Panc1 (cell line): ENCODE results near the gene PDZD4. TPM values are rescaled to one million over a fixed set of nuclear protein-coding genes. Genes with fewer than 3 reads are reported as not detected.

ENCODE experiments used
- ATAC-seq: fragments of 200-7000 bp; cut with Tn5 transposase; 2 replicates; pipeline ENCODE4 v1.9.1; 2020; ENCODE audit warnings: mild to moderate bottlenecking, moderate library complexity
- BruUV-seq: library from RNA; stranded (reverse); fragments of 400-500 nt; replicated peaks from 2 replicates; lab custom pipeline; 2021; lab: Mats Ljungman, UMichigan
- CTCF ChIA-PET: fragments of 300-600 bp; sonication (Branson Sonifier 250); formaldehyde crosslinking; loops from one replicate; lab custom pipeline; 2022; ENCODE audit warnings: antibody characterized with exemption; lab: Charles Lee
- POLR2A ChIA-PET: fragments of 300-600 bp; sonication (Branson Sonifier 250); formaldehyde crosslinking; loops from one replicate; lab custom pipeline; 2022; ENCODE audit warnings: antibody characterized with exemption; lab: Charles Lee
- DNase-seq: peaks from one replicate; pipeline ENCODE4 v3.0.0-alpha.2; 2010; ENCODE audit warnings: low read depth, low spot score
- H3K27ac ChIP-seq: 2 replicates; pipeline ENCODE4 v1.5.1; 2011; ENCODE audit warnings: mild to moderate bottlenecking, low read length, inconsistent platforms
- H3K27me3 ChIP-seq: fragments of 200-500 bp; sonication (Bioruptor generic); 2 replicates; pipeline ENCODE4 v1.6.0; 2014; ENCODE audit warnings: low read length, inconsistent platforms; ENCODE audit not compliant: control insufficient read depth, insufficient read depth
- H3K36me3 ChIP-seq: fragments of 200-500 bp; sonication (Bioruptor generic); 2 replicates; pipeline ENCODE4 v1.5.1; 2014; ENCODE audit warnings: inconsistent platforms, mild to moderate bottlenecking, low read length, moderate library complexity; ENCODE audit not compliant: control insufficient read depth, insufficient read depth
- H3K4me1 ChIP-seq: 2 replicates; pipeline ENCODE4 v1.5.1; 2011; ENCODE audit warnings: inconsistent platforms, mild to moderate bottlenecking, low read length, moderate library complexity; ENCODE audit not compliant: control insufficient read depth, insufficient read depth
- H3K4me3 ChIP-seq, 2 experiments: 2 replicates each; pipeline ENCODE4 v1.5.1; 2011 to 2012; ENCODE audit warnings: low read depth in 2 of 2, low read length in 2 of 2, mild to moderate bottlenecking in 2 of 2, inconsistent platforms in 1 of 2, moderate library complexity in 1 of 2
- H3K9me3 ChIP-seq: fragments of 200-500 bp; sonication (Bioruptor generic); 2 replicates; pipeline ENCODE4 v1.5.1; 2014; ENCODE audit warnings: low read depth, mild to moderate bottlenecking, inconsistent platforms, low read length, moderate library complexity; ENCODE audit not compliant: control insufficient read depth, insufficient read depth
- POLR2AphosphoS5 ChIP-seq: IDR thresholded peaks from 2 replicates; pipeline ENCODE4 v1.6.1; 2012; ENCODE audit warnings: mild to moderate bottlenecking, low read depth, low read length, moderate library complexity
- SIN3A ChIP-seq: IDR thresholded peaks from 2 replicates; pipeline ENCODE4 v1.6.1; 2012; ENCODE audit warnings: low read depth, mild to moderate bottlenecking, low read length, moderate library complexity, borderline replicate concordance; ENCODE audit not compliant: insufficient read depth
- TCF7L2 ChIP-seq: IDR thresholded peaks from 2 replicates; pipeline ENCODE4 v1.6.1; 2011; ENCODE audit warnings: mild to moderate bottlenecking, low read depth, low read length, inconsistent platforms
- in situ Hi-C: cut with HindIII; loops from 2 replicates; pipeline ENCODE4 v1.10.0; 2016; ENCODE audit warnings: low sequenced_read_pairs, low pct_unique_long_range_greater_than_20kb
- intact Hi-C: fragments of 100-400 bp; cut with micrococcal nuclease; formaldehyde crosslinking; loops from one replicate; pipeline ENCODE4 v1.10.0; 2022; ENCODE audit not compliant: unreplicated experiment
- total RNA-seq: library from RNA; stranded (reverse); gene quantifications from one replicate; pipeline ENCODE4 v1.2.1, GENCODE V29; 2021; ENCODE audit not compliant: unreplicated experiment
- TF ChIP-seq, protein P1 (sequence below): fragments of 450-650 bp; IDR thresholded peaks from 2 replicates; pipeline ENCODE4 v1.5.1; 2017; ENCODE audit warnings: mild to moderate bottlenecking
- TF ChIP-seq, protein P2 (sequence below), 2 experiments: IDR thresholded peaks; 2 replicates each; pipeline ENCODE4 v1.6.1; 2011 to 2012; ENCODE audit warnings: low read depth in 2 of 2, control low read depth in 1 of 2, low read length in 1 of 2, mild to moderate bottlenecking in 1 of 2, moderate library complexity in 1 of 2; ENCODE audit not compliant: insufficient read depth in 1 of 2

The PDZD4 gene
- total RNA-seq, 1 experiment from 2014 or later: 37.2 TPM

DNA sequence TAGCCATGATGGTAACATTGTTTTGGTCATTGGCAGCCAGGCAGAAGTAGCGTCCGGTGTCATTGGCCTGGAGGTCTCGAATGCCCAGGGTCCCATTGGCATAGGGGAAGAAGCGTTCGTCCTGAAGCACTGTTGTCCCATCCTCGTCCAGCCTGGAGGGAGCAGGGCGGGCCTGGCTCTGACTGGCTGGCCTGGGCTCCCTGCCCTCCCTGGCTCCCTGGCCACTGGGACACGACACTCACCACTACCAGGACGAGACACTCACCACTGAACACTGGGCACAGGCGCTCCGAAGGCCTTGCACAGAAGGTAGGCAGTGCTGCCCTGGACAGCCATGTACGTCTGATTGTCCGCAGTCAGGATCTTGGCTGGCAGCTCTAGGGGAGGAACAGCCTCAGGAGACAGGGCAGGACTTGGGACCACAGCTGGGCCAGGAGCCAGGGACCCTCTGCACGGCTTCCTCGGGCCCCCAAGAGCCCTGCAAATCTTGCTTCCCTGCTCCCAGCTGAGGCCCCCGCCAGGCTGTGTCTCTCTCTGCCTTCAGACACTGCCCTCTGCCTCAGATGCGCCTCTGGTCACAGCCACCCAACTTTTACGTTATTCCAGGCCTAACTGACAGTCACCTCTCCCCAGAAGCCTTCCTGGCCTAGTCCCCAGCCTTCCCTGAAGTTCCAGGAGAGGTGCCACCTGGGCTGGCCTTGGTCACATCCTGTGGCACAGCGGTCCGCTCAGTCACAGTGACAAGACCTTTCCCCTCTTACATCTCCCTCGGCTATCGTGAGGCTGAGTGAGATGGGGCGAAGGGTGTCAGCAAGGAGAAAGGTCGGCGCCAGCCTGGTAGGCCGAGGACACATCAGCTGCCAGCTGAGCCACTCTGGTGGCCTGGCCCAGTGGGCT, 38.5 kb upstream of the PDZD4 start:
- ChIA-PET CTCF (no interaction called here), POLR2A (no interaction called here)
- no peak for DNase-seq
- Histone ChIP-seq H3K4me1 (peaks cover 3% of the 10 kb centered on the region), H3K27me3 (no peaks in the 10 kb centered on the region), H3K9me3 (no peaks in the 10 kb centered on the region), H3K4me3 (no peak overlapping the region), H3K27ac (no peak overlapping the region), H3K36me3 (no peaks in the 10 kb centered on the region; the same call in 1 of the 2 replicates)
- intact Hi-C loops: no loop called here
- TF ChIP-seq POLR2AphosphoS5 (no peak), SIN3A (no peak), TCF7L2 (no peak)
- TF ChIP-seq, protein P1, sequence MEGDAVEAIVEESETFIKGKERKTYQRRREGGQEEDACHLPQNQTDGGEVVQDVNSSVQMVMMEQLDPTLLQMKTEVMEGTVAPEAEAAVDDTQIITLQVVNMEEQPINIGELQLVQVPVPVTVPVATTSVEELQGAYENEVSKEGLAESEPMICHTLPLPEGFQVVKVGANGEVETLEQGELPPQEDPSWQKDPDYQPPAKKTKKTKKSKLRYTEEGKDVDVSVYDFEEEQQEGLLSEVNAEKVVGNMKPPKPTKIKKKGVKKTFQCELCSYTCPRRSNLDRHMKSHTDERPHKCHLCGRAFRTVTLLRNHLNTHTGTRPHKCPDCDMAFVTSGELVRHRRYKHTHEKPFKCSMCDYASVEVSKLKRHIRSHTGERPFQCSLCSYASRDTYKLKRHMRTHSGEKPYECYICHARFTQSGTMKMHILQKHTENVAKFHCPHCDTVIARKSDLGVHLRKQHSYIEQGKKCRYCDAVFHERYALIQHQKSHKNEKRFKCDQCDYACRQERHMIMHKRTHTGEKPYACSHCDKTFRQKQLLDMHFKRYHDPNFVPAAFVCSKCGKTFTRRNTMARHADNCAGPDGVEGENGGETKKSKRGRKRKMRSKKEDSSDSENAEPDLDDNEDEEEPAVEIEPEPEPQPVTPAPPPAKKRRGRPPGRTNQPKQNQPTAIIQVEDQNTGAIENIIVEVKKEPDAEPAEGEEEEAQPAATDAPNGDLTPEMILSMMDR: no peak
- TF ChIP-seq, protein P2, sequence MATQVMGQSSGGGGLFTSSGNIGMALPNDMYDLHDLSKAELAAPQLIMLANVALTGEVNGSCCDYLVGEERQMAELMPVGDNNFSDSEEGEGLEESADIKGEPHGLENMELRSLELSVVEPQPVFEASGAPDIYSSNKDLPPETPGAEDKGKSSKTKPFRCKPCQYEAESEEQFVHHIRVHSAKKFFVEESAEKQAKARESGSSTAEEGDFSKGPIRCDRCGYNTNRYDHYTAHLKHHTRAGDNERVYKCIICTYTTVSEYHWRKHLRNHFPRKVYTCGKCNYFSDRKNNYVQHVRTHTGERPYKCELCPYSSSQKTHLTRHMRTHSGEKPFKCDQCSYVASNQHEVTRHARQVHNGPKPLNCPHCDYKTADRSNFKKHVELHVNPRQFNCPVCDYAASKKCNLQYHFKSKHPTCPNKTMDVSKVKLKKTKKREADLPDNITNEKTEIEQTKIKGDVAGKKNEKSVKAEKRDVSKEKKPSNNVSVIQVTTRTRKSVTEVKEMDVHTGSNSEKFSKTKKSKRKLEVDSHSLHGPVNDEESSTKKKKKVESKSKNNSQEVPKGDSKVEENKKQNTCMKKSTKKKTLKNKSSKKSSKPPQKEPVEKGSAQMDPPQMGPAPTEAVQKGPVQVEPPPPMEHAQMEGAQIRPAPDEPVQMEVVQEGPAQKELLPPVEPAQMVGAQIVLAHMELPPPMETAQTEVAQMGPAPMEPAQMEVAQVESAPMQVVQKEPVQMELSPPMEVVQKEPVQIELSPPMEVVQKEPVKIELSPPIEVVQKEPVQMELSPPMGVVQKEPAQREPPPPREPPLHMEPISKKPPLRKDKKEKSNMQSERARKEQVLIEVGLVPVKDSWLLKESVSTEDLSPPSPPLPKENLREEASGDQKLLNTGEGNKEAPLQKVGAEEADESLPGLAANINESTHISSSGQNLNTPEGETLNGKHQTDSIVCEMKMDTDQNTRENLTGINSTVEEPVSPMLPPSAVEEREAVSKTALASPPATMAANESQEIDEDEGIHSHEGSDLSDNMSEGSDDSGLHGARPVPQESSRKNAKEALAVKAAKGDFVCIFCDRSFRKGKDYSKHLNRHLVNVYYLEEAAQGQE (IDR thresholded peaks at IDR 0.05; ENCODE audit: insufficient read depth in 1 of 2, low read depth in 2 of 2, low read length in 1 of 2): no peak
- in situ Hi-C loops: no loop called here
- no peak for ATAC-seq
- no TSS peak for BruUV-seq

DNA sequence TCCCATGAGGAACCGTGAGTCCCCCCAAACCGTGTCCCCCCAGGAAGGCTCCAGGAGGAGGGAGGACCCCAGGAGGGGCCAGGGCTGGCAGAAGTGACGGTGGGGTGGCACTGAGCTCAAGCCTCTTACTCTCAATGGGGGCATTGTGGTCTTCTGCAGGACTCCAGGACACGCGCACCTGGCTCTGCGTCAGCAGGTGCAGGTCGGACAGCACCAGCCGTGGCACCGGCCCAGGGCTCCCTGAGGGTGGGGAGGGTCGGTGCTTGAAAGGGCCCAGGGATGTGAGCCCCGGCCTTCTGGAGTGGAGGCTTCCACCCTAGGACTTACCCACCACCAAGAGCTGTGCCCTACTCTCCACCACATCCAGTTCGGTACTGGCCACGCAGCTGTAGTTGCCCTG, 37.3 kb upstream of the PDZD4 start:
- ATAC-seq: no peak
- in situ Hi-C loops (no loop called here), intact Hi-C loops (no loop called here)
- no peaks in the 10 kb centered on the region; the same call in 1 of the 2 replicates for H3K36me3 ChIP-seq
- H3K27ac ChIP-seq: no peak overlapping the region
- DNase-seq: no peak
- no peaks in the 10 kb centered on the region for H3K4me1 ChIP-seq
- H3K4me3 ChIP-seq: no peak overlapping the region
- no peaks in the 10 kb centered on the region for H3K27me3 ChIP-seq
- CTCF ChIA-PET: no interaction called here
- TF ChIP-seq TCF7L2: no peak
- TF ChIP-seq, protein P2 (IDR thresholded peaks at IDR 0.05; ENCODE audit: insufficient read depth in 1 of 2, low read depth in 2 of 2, low read length in 1 of 2): no peak
- no peak for TF ChIP-seq SIN3A
- no peak for TF ChIP-seq POLR2AphosphoS5
- TF ChIP-seq, protein P1: no peak
- no TSS peak for BruUV-seq
- POLR2A ChIA-PET: no interaction called here
- H3K9me3 ChIP-seq: no peaks in the 10 kb centered on the region
